Common myeloid progenitor, CD34-positive (primary cell): ENCODE data around the gene PHF21A.
A peak's percentile ranks its signal among the peaks of the same experiment; 100 is the strongest.

Experiments
- CTCF ChIA-PET: fragments of 350-600 bp; sonication (Branson Sonifier 250); formaldehyde crosslinking; loops from one replicate; lab custom pipeline; 2021; ENCODE audit warnings: antibody characterized with exemption; lab: Charles Lee
- POLR2A ChIA-PET: fragments of 350-600 bp; sonication (Branson Sonifier 250); formaldehyde crosslinking; loops from one replicate; lab custom pipeline; 2021; ENCODE audit warnings: antibody characterized with exemption; lab: Charles Lee
- DNase-seq, 3 donors: peaks; one replicate each; pipeline versions ENCODE4 v3.0.0 to v3.0.0-alpha.2; 2013
- H3K27ac ChIP-seq, 2 experiments: 1 replicate in 1 of 2; 2 replicates in 1 of 2; pipeline ENCODE4 v1.7.0; 2013; ENCODE audit warnings: inconsistent platforms in 2 of 2, low read length in 2 of 2, mild to moderate bottlenecking in 2 of 2, low read depth in 1 of 2, moderate library complexity in 1 of 2; ENCODE audit not compliant: severe bottlenecking in 2 of 2, insufficient read depth in 1 of 2, poor library complexity in 1 of 2
- H3K27me3 ChIP-seq, 5 experiments: replicated peaks in 2 of 5; 1 replicate in 3 of 5; 2 replicates in 2 of 5; pipeline versions ENCODE4 v1.6.1 to v1.7.0; 2013; ENCODE audit warnings: low read length in 4 of 5, mild to moderate bottlenecking in 2 of 5, moderate library complexity in 2 of 5, inconsistent platforms in 1 of 5; ENCODE audit not compliant: insufficient read depth in 5 of 5, control insufficient read depth in 4 of 5
- H3K36me3 ChIP-seq, 4 experiments: 1 replicate in 2 of 4; 2 replicates in 2 of 4; pipeline versions ENCODE4 v1.6.1 to v1.7.0; 2013; ENCODE audit warnings: low read length in 3 of 4, control low read depth in 1 of 4, mild to moderate bottlenecking in 1 of 4; ENCODE audit not compliant: control insufficient read depth in 4 of 4, insufficient read depth in 4 of 4
- H3K4me1 ChIP-seq, 4 experiments: 1 replicate in 3 of 4; 2 replicates in 1 of 4; pipeline versions ENCODE4 v1.6.1 to v1.7.1; 2013; ENCODE audit warnings: low read length in 3 of 4, mild to moderate bottlenecking in 3 of 4, control low read depth in 1 of 4, inconsistent platforms in 1 of 4, moderate library complexity in 1 of 4; ENCODE audit not compliant: control insufficient read depth in 4 of 4, insufficient read depth in 4 of 4; ENCODE audit errors: control extremely low read depth in 1 of 4
- H3K4me3 ChIP-seq, 7 experiments: 1 replicate in 4 of 7; 2 replicates in 3 of 7; pipeline versions ENCODE4 v1.5.1 to v1.7.0; 2013; ENCODE audit warnings: mild to moderate bottlenecking in 7 of 7, low read length in 6 of 7, moderate library complexity in 6 of 7, inconsistent platforms in 2 of 7, low read depth in 2 of 7, control low read depth in 1 of 7; ENCODE audit not compliant: insufficient read depth in 4 of 7, control insufficient read depth in 1 of 7; ENCODE audit errors: extremely low read depth in 1 of 7
- H3K9me3 ChIP-seq, 5 experiments: 1 replicate in 4 of 5; 2 replicates in 1 of 5; pipeline versions ENCODE4 v1.6.1 to v1.7.1; 2013; ENCODE audit warnings: low read length in 4 of 5, mild to moderate bottlenecking in 2 of 5, inconsistent platforms in 1 of 5, low read depth in 1 of 5, moderate library complexity in 1 of 5; ENCODE audit not compliant: control insufficient read depth in 4 of 5, insufficient read depth in 2 of 5; ENCODE audit errors: control extremely low read depth in 1 of 5
- WGBS: methylation state at CpG from one replicate; pipeline ENCODE4 v1.1.5; 2013; ENCODE audit not compliant: insufficient coverage; 5-methylcytosine and 5-hydroxymethylcytosine counted together

Gene PHF21A

DNA sequence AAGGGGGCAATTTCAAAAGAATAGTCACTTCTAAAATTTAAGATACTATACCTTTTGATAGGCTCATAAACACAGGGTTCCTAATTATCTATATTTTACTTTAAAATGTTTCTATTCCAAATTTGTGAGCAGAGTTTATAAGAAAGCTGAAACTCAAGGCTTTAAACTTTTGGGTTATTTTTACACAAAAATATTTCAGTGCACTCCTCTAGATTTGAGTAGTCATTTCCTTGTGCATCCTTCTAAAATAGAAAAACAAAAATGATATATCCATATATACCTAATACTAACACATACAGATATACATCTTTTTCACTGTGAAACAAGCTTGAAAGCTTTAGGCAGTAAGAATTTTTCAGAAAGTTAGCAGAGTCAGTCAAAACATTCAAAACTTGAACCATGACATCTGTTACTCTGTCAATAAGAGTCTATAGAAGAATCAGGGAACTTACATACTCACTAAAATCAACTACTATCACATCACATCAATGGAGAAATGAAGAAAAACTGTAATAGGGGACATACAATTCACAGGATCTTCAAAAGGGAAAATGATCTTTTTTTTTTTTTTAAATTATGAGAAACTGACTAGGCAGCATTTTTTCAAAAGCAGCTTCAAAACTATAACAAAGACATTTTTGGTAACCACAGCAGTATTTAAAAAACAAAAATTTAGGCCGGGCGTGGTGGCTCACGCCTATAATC lies 5.1 kb downstream of the PHF21A start:
- Histone ChIP-seq H3K4me1 (peaks cover 12 to 63% (median 38%) of the 10 kb centered on the region in 4 experiments), H3K36me3 (no peaks in the 10 kb centered on the region), H3K27ac (peak overlapping the region; percentile 48 to 85), H3K27me3 (no peaks in the 10 kb centered on the region), H3K4me3 (peak overlapping the region in 2 of 7 experiments; percentile 19 to 60), H3K9me3 (no peaks in the 10 kb centered on the region)
- CTCF ChIA-PET, result interaction anchor here (0.6 to 7.4 kb wide), 4 partner anchors 8 to 109 kb away, joined by 3 to 50 read pairs (median 4); no protein-coding TSS in a partner anchor
- no peak for DNase-seq
- WGBS, result 90% methylated on average over 3 of the region's 3 CpGs
- POLR2A ChIA-PET, result interaction anchor here (0.6 kb wide), 1 partner anchor 1257 kb away, joined by 3 read pairs; no protein-coding TSS in a partner anchor

DNA sequence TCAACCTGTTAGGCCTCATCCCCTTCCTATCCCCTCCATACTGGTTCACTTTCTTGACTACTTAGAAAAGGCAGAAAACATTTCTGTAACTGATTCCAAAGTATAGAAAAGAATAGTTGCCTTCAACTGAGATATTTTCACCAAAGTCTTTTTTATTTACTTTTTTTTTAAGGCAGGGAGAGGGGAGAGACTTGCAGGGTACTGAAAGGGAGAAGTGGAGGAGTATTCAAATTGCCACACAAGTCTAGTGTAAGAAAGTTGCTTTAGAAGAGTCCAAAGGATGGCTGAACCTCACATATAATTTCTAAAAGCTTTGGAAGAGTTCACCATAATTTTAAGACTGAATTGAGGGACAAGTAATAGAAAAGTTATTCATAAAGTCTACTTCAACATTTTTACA lies 6.3 kb downstream of the PHF21A start:
- Histone ChIP-seq H3K4me3 (peak overlapping the region in 1 of 7 experiments; percentile 8), H3K27ac (peak overlapping the region in 1 of 2 experiments; percentile 85), H3K9me3 (no peaks in the 10 kb centered on the region), H3K27me3 (no peaks in the 10 kb centered on the region), H3K36me3 (no peaks in the 10 kb centered on the region), H3K4me1 (peaks cover 12 to 61% (median 37%) of the 10 kb centered on the region in 4 experiments)
- POLR2A ChIA-PET, result no interaction called here
- no peak for DNase-seq
- CTCF ChIA-PET, result interaction anchor here (1.3 to 7.4 kb wide), 2 partner anchors 10 to 12 kb away, joined by 6 to 50 read pairs; no protein-coding TSS in a partner anchor

DNA sequence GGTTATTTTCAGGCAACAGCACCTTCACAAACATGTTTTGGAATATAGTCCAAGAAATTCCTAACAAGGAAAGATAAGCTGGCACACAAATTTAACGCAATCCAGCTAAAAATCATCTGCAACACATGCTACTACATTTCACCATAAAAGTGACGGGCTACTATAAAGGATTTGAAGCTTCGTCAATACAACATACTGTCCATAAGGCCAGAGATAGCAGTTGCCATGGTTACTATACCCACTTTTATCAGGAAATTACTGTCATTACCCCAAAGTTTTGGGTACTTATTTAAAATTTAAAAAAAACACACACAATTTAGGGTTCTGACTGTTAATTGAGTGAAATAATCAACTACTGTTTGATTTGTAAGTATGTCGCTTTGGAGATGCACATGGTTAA lies 6.9 kb downstream of the PHF21A start:
- H3K27ac ChIP-seq, result peak overlapping the region in 1 of 2 experiments; percentile 85
- no peaks in the 10 kb centered on the region for H3K36me3 ChIP-seq
- POLR2A ChIA-PET, result no interaction called here
- 100% methylated on average over 3 of the region's 4 CpGs for WGBS
- CTCF ChIA-PET, result interaction anchor here (1.2 to 7.4 kb wide), 3 partner anchors 11 to 200 kb away, joined by 3 to 50 read pairs (median 3); no protein-coding TSS in a partner anchor
- H3K4me1 ChIP-seq, result peaks cover 12 to 60% (median 35%) of the 10 kb centered on the region in 4 experiments
- H3K9me3 ChIP-seq, result no peaks in the 10 kb centered on the region
- no peak overlapping the region for H3K4me3 ChIP-seq
- no peak for DNase-seq
- H3K27me3 ChIP-seq, result no peaks in the 10 kb centered on the region

- peaks cover 5 to 47% (median 26%) of the 10 kb centered on the region in 4 experiments for H3K4me1 ChIP-seq
- H3K27me3 ChIP-seq, result no peaks in the 10 kb centered on the region
- ChIA-PET POLR2A (no interaction called here), CTCF (interaction anchor here (0.7 to 7.4 kb wide), 3 partner anchors 10 to 202 kb away, joined by 3 to 50 read pairs (median 4); no protein-coding TSS in a partner anchor)
- H3K4me3 ChIP-seq, result peak overlapping the region in 1 of 7 experiments; percentile 31
- DNase-seq, result peak; percentile 83 to 94 (median 88)
- WGBS, result 67% methylated on average over 3 of the region's 9 CpGs
- no peaks in the 10 kb centered on the region for H3K9me3 ChIP-seq
- H3K27ac ChIP-seq, result no peak overlapping the region
- H3K36me3 ChIP-seq, result no peaks in the 10 kb centered on the region
These were observed 8.2 kb downstream of the PHF21A start for GRCh38 chr11:46112961-46113607.

DNA sequence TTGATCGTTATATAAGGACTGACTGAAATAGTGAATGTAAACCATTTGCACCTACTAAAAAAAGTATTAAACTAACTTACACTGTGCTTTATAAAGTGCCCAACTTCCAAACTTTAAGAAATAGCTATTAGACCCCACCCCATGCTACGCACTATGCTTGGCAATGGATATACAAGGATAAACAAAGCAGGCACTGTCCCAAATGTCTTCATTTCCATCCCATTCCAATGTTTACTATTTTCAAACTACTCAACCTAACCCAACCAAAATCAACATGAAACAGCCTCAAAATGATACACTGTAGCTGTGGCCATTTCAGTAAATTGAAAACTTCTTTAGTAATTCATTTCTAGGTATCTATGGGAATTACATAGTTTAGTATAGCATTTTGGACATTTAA lies 12.5 kb downstream of the PHF21A start:
- DNase-seq, result no peak
- peaks cover 10 to 35% (median 21%) of the 10 kb centered on the region in 4 experiments for H3K4me1 ChIP-seq
- H3K4me3 ChIP-seq, result no peak overlapping the region
- no peak overlapping the region for H3K27ac ChIP-seq
- H3K9me3 ChIP-seq, result no peaks in the 10 kb centered on the region
- H3K36me3 ChIP-seq, result no peaks in the 10 kb centered on the region
- H3K27me3 ChIP-seq, result no peaks in the 10 kb centered on the region
- ChIA-PET CTCF (interaction anchor here (1.1 kb wide), 1 partner anchor 14 kb away, joined by 3 read pairs; no protein-coding TSS in a partner anchor), POLR2A (no interaction called here)
- 75% methylated on average over 1 of the region's 2 CpGs for WGBS

GRCh38 chr11:46107780-46108179 lies 13.5 kb downstream of the PHF21A start:
- Histone ChIP-seq H3K27ac (no peak overlapping the region), H3K27me3 (no peaks in the 10 kb centered on the region), H3K4me1 (peaks cover 10 to 30% (median 19%) of the 10 kb centered on the region in 4 experiments), H3K36me3 (no peaks in the 10 kb centered on the region), H3K4me3 (no peak overlapping the region), H3K9me3 (no peaks in the 10 kb centered on the region)
- CTCF ChIA-PET, result interaction anchor here (0.7 kb wide), 1 partner anchor 8 kb away, joined by 5 read pairs; no protein-coding TSS in a partner anchor
- DNase-seq, result no peak
- WGBS, result no CpG with 5 or more reads among the region's 2 CpGs
- POLR2A ChIA-PET, result no interaction called here

GRCh38 chr11:46107408-46107718 lies 13.9 kb downstream of the PHF21A start:
- no peak overlapping the region for H3K27ac ChIP-seq
- DNase-seq, result no peak
- H3K9me3 ChIP-seq, result no peaks in the 10 kb centered on the region
- H3K4me3 ChIP-seq, result no peak overlapping the region
- CTCF ChIA-PET, result interaction anchor here (0.7 to 8.2 kb wide), 2 partner anchors 8 kb away, joined by 5 to 50 read pairs; no protein-coding TSS in a partner anchor
- no peaks in the 10 kb centered on the region for H3K36me3 ChIP-seq
- no CpG with 5 or more reads among the region's 4 CpGs for WGBS
- no peaks in the 10 kb centered on the region for H3K27me3 ChIP-seq
- POLR2A ChIA-PET, result no interaction called here
- H3K4me1 ChIP-seq, result peaks cover 10 to 27% (median 16%) of the 10 kb centered on the region in 4 experiments
